Neural cell (in vitro differentiated cells): ENCODE measurements around the gene KCNJ4.

ENCODE experiments used
- EZH2 ChIP-seq: fragments of 200-600, 300-800 bp; shearing (Covaris generic), sonication (generic); IDR thresholded peaks from 2 replicates; pipeline ENCODE4 v1.6.1; 2014; ENCODE audit warnings: antibody characterized with exemption, low read length, borderline replicate concordance, mild to moderate bottlenecking; ENCODE audit not compliant: insufficient read depth, poor library complexity, severe bottlenecking
- TF ChIP-seq, protein P1 (sequence below): fragments of 450-650 bp; IDR thresholded peaks from 2 replicates; pipeline ENCODE4 v1.5.1; 2014; ENCODE audit warnings: antibody characterized with exemption, mild to moderate bottlenecking, moderate library complexity; ENCODE audit not compliant: poor library complexity, severe bottlenecking

DNA sequence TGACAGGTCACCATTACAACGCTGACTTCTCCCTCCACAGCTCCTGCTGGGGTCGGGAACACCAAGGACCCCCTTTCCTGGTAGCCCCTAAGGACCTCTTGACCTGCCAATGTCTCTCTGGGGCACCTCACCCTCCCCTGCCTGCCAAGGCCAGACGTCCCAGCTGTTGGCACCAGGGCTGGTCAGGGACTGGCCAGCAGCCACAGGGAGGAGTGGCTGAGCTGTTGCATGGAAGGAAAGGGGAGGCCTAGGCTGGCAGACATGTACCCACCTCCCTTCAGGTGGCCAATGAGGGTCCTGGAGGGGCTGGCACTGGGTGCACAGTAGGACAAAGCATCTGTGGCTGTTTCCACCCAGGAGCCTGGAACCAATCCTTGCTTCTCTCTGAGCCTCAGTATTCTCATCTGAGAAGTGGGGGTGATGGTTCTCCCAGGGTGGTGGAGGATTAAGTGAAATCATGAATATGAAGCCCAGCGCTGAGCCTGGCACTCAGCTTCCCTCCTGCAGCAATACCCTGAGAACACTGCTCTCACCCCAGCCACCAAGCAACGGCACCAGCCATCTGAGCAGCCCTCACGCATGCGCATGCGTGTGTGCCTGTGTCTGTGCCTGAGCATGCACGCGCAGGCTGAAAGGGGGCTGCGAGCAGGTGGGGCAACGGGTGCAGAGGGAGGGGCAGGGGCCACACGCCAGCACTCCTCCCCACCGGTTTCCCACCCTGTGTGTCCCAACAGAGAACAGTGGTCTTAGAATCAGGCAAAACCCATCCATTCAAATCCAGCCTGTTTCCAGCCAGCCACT, 5.9 kb downstream of the KCNJ4 start:
- no peak for TF ChIP-seq EZH2
- TF ChIP-seq, protein P1, sequence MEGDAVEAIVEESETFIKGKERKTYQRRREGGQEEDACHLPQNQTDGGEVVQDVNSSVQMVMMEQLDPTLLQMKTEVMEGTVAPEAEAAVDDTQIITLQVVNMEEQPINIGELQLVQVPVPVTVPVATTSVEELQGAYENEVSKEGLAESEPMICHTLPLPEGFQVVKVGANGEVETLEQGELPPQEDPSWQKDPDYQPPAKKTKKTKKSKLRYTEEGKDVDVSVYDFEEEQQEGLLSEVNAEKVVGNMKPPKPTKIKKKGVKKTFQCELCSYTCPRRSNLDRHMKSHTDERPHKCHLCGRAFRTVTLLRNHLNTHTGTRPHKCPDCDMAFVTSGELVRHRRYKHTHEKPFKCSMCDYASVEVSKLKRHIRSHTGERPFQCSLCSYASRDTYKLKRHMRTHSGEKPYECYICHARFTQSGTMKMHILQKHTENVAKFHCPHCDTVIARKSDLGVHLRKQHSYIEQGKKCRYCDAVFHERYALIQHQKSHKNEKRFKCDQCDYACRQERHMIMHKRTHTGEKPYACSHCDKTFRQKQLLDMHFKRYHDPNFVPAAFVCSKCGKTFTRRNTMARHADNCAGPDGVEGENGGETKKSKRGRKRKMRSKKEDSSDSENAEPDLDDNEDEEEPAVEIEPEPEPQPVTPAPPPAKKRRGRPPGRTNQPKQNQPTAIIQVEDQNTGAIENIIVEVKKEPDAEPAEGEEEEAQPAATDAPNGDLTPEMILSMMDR: no peak
